MM.1S (cell line): ENCODE data around the gene SH3RF3.

Source experiments
- DNase-seq: peaks from one replicate; pipeline ENCODE4 v3.0.0-alpha.2; 2015
- H2AFZ ChIP-seq: fragments of 300-600 bp; sonication (generic); 2 replicates; pipeline ENCODE4 v1.6.0; 2016; ENCODE audit warnings: antibody characterized with exemption, low read length
- H3F3A ChIP-seq: fragments of 300-600 bp; sonication (generic); 2 replicates; pipeline ENCODE4 v1.6.1; 2016; ENCODE audit warnings: mild to moderate bottlenecking, antibody characterized with exemption, low read length, moderate library complexity, mixed read lengths; ENCODE audit not compliant: insufficient read depth
- H3K27ac ChIP-seq: fragments of 300-600 bp; sonication (generic); 2 replicates; pipeline ENCODE4 v1.5.1; 2016; ENCODE audit warnings: mild to moderate bottlenecking, low read length
- H3K27me3 ChIP-seq: fragments of 300-600 bp; sonication (generic); replicated peaks from 2 replicates; pipeline ENCODE4 v1.6.0; 2016; ENCODE audit warnings: low read length; ENCODE audit not compliant: insufficient read depth
- H3K36me3 ChIP-seq: fragments of 300-600 bp; sonication (generic); replicated peaks from 2 replicates; pipeline ENCODE4 v1.6.1; 2016; ENCODE audit warnings: mild to moderate bottlenecking, low read length, mixed read lengths; ENCODE audit not compliant: insufficient read depth
- H3K4me1 ChIP-seq: fragments of 300-600 bp; sonication (generic); 2 replicates; pipeline ENCODE4 v1.6.1; 2016; ENCODE audit warnings: low read length, mixed read lengths
- H3K4me2 ChIP-seq: fragments of 300-600 bp; sonication (generic); 2 replicates; pipeline ENCODE4 v1.6.0; 2016; ENCODE audit warnings: low read depth, low read length
- H3K4me3 ChIP-seq: fragments of 300-600 bp; sonication (generic); 2 replicates; pipeline ENCODE4 v1.5.1; 2016; ENCODE audit warnings: low read length, mixed read lengths
- H3K79me2 ChIP-seq: fragments of 300-600 bp; sonication (generic); 2 replicates; pipeline ENCODE4 v1.6.1; 2016; ENCODE audit warnings: mixed run types, low read length, mixed read lengths
- H3K9ac ChIP-seq: fragments of 300-600 bp; sonication (generic); 2 replicates; pipeline ENCODE4 v1.6.1; 2016; ENCODE audit warnings: low read length, mixed read lengths
- H3K9me2 ChIP-seq: fragments of 300-600 bp; sonication (generic); replicated peaks from 2 replicates; pipeline ENCODE4 v1.6.1; 2016; ENCODE audit warnings: mild to moderate bottlenecking, low read length, mixed read lengths; ENCODE audit not compliant: insufficient read depth
- H3K9me3 ChIP-seq: fragments of 300-600 bp; sonication (generic); replicated peaks from 2 replicates; pipeline ENCODE4 v1.6.1; 2016; ENCODE audit warnings: mild to moderate bottlenecking, low read length, mixed read lengths; ENCODE audit not compliant: insufficient read depth
- H4K20me1 ChIP-seq: fragments of 300-600 bp; sonication (generic); 2 replicates; pipeline ENCODE4 v1.6.1; 2016; ENCODE audit warnings: mild to moderate bottlenecking, low read length, moderate library complexity, mixed read lengths; ENCODE audit not compliant: insufficient read depth
- CTCF ChIP-seq: fragments of 300-600 bp; sonication (generic); IDR thresholded peaks from 2 replicates; pipeline ENCODE4 v1.5.1; 2016; ENCODE audit warnings: antibody characterized with exemption, low read length, mixed read lengths
- EZH2 ChIP-seq: fragments of 300-600 bp; sonication (generic); optimal IDR thresholded peaks from 2 replicates; pipeline ENCODE3; 2017; ENCODE audit warnings: low read depth, mild to moderate bottlenecking, antibody characterized with exemption, low read length, mixed read lengths
- EZH2phosphoT487 ChIP-seq: fragments of 300-600 bp; sonication (generic); IDR thresholded peaks from 2 replicates; pipeline ENCODE4 v1.6.1; 2018; ENCODE audit warnings: antibody characterized with exemption, low read length

Gene SH3RF3

GRCh38 chr2:109312902-109313301 is 183.9 kb downstream of the SH3RF3 start:
- Histone ChIP-seq H4K20me1 (no peaks in the 10 kb centered on the region), H2AFZ (no peak overlapping the region), H3K27me3 (no peaks in the 10 kb centered on the region), H3K9me3 (no peaks in the 10 kb centered on the region), H3K4me1 (no peaks in the 10 kb centered on the region), H3K79me2 (peaks cover 61% of the 10 kb centered on the region), H3K4me3 (no peak overlapping the region), H3K4me2 (no peak overlapping the region), H3K9me2 (no peaks in the 10 kb centered on the region), H3K27ac (no peak overlapping the region), H3K9ac (no peak overlapping the region), H3F3A (no peaks in the 10 kb centered on the region), H3K36me3 (no peaks in the 10 kb centered on the region)
- no peak for DNase-seq
- no peak for TF ChIP-seq EZH2
- no peak for TF ChIP-seq EZH2phosphoT487
- no peak for TF ChIP-seq CTCF

GRCh38 chr2:109313343-109313742 is 184.3 kb downstream of the SH3RF3 start:
- Histone ChIP-seq H3K9me2 (no peaks in the 10 kb centered on the region), H3K27me3 (no peaks in the 10 kb centered on the region), H3K4me1 (no peaks in the 10 kb centered on the region), H3K27ac (no peak overlapping the region), H4K20me1 (no peaks in the 10 kb centered on the region), H3K9me3 (no peaks in the 10 kb centered on the region), H3K4me3 (no peak overlapping the region), H3K36me3 (no peaks in the 10 kb centered on the region), H3F3A (no peaks in the 10 kb centered on the region), H3K4me2 (no peak overlapping the region), H3K79me2 (peaks cover 65% of the 10 kb centered on the region), H3K9ac (no peak overlapping the region), H2AFZ (no peak overlapping the region)
- TF ChIP-seq CTCF = no peak
- no peak for TF ChIP-seq EZH2phosphoT487
- TF ChIP-seq EZH2 = no peak
- no peak for DNase-seq

- Histone ChIP-seq H3K4me3 (no peak overlapping the region), H3F3A (no peaks in the 10 kb centered on the region), H3K4me2 (no peak overlapping the region), H2AFZ (no peak overlapping the region), H3K36me3 (no peaks in the 10 kb centered on the region), H3K27me3 (no peaks in the 10 kb centered on the region), H3K4me1 (no peaks in the 10 kb centered on the region), H3K9me2 (no peaks in the 10 kb centered on the region), H3K27ac (no peak overlapping the region), H3K79me2 (peaks cover 79% of the 10 kb centered on the region), H4K20me1 (no peaks in the 10 kb centered on the region), H3K9me3 (no peaks in the 10 kb centered on the region), H3K9ac (no peak overlapping the region)
- no peak for TF ChIP-seq CTCF
- TF ChIP-seq EZH2phosphoT487 = no peak
- TF ChIP-seq EZH2 = no peak
- DNase-seq = no peak
Measured at GRCh38 chr2:109316091-109316490, 187.1 kb downstream of the SH3RF3 start.
